ENCODE results near the gene PIGR. TPM values are rescaled to one million over a fixed set of nuclear protein-coding genes. Genes with fewer than 3 reads are reported as not detected.

The PIGR gene
- polyA plus RNA-seq, 1 donor from 2014 or later = not detected

DNA sequence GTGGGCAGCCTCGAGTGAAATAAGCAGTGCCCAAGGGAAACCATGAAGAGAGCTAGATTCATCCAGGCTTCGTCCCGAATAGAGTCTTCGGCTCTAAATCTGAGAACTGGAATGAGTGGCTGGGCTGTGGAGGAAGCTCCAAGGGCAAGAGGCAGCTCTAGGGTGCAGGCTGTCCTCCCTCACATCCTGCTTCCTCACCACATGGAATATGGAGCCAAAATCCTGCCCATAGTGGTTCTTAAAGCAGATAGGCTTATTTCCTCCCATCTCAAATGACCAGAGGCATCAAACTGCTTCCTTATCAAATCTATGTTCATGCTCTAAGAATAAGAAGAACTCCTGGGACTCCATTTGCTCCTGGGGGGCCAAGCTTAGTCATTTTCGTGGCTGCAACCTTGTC is 46.5 kb downstream of the PIGR start:
- Histone ChIP-seq H3K27ac (ENCODE audit: low read length) (no peak overlapping the region), H3K79me2 (replicated peaks; ENCODE audit: insufficient read depth, low read length) (no peaks in the 10 kb centered on the region), H3K9me3 (ENCODE audit: low read length) (no peaks in the 10 kb centered on the region), H3K4me3 (ENCODE audit: low read length) (no peak overlapping the region), H3K4me2 (ENCODE audit: low read length) (no peak overlapping the region), H3K36me3 (ENCODE audit: insufficient read depth, low read length) (no peaks in the 10 kb centered on the region), H4K20me1 (ENCODE audit: insufficient read depth) (no peaks in the 10 kb centered on the region), H3K27me3 (ENCODE audit: insufficient read depth, low read depth, low read length) (no peaks in the 10 kb centered on the region), H2AFZ (ENCODE audit: low read depth, low read length) (no peak overlapping the region), H3K9me2 (ENCODE audit: insufficient read depth, low read length) (no peaks in the 10 kb centered on the region), H3K9ac (ENCODE audit: low read length) (no peak overlapping the region), H3F3A (ENCODE audit: insufficient read depth, low read length, poor library complexity, severe bottlenecking) (no peaks in the 10 kb centered on the region)
- no peak for TF ChIP-seq TAF1 (IDR thresholded peaks at IDR 0.05; ENCODE audit: low read depth)
- TF ChIP-seq MXI1 (conservative IDR thresholded peaks at IDR 0.05; ENCODE audit: poor library complexity, severe bottlenecking) = no peak
- TF ChIP-seq SMC3 (conservative IDR thresholded peaks at IDR 0.05; ENCODE audit: poor library complexity) = no peak
- TF ChIP-seq, protein P1, sequence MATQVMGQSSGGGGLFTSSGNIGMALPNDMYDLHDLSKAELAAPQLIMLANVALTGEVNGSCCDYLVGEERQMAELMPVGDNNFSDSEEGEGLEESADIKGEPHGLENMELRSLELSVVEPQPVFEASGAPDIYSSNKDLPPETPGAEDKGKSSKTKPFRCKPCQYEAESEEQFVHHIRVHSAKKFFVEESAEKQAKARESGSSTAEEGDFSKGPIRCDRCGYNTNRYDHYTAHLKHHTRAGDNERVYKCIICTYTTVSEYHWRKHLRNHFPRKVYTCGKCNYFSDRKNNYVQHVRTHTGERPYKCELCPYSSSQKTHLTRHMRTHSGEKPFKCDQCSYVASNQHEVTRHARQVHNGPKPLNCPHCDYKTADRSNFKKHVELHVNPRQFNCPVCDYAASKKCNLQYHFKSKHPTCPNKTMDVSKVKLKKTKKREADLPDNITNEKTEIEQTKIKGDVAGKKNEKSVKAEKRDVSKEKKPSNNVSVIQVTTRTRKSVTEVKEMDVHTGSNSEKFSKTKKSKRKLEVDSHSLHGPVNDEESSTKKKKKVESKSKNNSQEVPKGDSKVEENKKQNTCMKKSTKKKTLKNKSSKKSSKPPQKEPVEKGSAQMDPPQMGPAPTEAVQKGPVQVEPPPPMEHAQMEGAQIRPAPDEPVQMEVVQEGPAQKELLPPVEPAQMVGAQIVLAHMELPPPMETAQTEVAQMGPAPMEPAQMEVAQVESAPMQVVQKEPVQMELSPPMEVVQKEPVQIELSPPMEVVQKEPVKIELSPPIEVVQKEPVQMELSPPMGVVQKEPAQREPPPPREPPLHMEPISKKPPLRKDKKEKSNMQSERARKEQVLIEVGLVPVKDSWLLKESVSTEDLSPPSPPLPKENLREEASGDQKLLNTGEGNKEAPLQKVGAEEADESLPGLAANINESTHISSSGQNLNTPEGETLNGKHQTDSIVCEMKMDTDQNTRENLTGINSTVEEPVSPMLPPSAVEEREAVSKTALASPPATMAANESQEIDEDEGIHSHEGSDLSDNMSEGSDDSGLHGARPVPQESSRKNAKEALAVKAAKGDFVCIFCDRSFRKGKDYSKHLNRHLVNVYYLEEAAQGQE (IDR thresholded peaks at IDR 0.05; ENCODE audit: borderline replicate concordance) = no peak
- TF ChIP-seq RAD21 (conservative IDR thresholded peaks at IDR 0.05) = no peak
- TF ChIP-seq POLR2AphosphoS5 (IDR thresholded peaks at IDR 0.05) = no peak
- TF ChIP-seq EP300 (conservative IDR thresholded peaks at IDR 0.05; ENCODE audit: poor library complexity, severe bottlenecking) = no peak
- TF ChIP-seq EZH2 (IDR thresholded peaks at IDR 0.05; ENCODE audit: borderline replicate concordance, insufficient read depth, low read length, poor library complexity, severe bottlenecking) = no peak
- TF ChIP-seq, protein P2, sequence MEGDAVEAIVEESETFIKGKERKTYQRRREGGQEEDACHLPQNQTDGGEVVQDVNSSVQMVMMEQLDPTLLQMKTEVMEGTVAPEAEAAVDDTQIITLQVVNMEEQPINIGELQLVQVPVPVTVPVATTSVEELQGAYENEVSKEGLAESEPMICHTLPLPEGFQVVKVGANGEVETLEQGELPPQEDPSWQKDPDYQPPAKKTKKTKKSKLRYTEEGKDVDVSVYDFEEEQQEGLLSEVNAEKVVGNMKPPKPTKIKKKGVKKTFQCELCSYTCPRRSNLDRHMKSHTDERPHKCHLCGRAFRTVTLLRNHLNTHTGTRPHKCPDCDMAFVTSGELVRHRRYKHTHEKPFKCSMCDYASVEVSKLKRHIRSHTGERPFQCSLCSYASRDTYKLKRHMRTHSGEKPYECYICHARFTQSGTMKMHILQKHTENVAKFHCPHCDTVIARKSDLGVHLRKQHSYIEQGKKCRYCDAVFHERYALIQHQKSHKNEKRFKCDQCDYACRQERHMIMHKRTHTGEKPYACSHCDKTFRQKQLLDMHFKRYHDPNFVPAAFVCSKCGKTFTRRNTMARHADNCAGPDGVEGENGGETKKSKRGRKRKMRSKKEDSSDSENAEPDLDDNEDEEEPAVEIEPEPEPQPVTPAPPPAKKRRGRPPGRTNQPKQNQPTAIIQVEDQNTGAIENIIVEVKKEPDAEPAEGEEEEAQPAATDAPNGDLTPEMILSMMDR (IDR thresholded peaks at IDR 0.05; ENCODE audit: poor library complexity, severe bottlenecking) = no peak

DNA sequence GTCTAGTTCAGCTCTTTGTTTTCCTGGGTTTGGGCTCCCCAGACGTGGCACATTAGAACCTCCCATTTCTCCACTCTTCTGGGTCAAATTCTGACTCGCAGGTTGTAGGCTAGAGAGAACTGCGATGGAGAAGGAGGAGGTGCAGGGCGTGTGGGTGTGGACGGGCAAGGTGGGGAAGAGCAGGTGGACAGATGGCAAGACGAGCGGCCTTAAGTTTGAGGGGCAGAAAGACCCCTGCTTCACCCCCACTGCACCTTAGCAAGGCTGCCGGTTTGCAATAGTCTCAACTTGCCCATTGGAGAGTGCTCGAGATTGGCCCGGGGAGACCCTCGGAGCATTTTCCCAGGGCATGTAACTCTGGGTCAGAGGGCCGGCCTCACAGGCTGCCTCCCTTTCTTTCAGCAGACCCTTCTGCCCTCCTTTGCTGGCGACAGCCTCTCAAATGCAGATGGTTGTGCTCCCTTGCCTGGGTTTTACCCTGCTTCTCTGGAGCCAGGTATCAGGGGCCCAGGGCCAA is 47.3 kb downstream of the PIGR start:
- Histone ChIP-seq H3K9me2 (ENCODE audit: insufficient read depth, low read length) (no peaks in the 10 kb centered on the region), H3F3A (ENCODE audit: insufficient read depth, low read length, poor library complexity, severe bottlenecking) (no peaks in the 10 kb centered on the region), H3K79me2 (replicated peaks; ENCODE audit: insufficient read depth, low read length) (no peaks in the 10 kb centered on the region), H3K4me2 (ENCODE audit: low read length) (no peak overlapping the region), H3K27me3 (ENCODE audit: insufficient read depth, low read depth, low read length) (no peaks in the 10 kb centered on the region), H4K20me1 (ENCODE audit: insufficient read depth) (no peaks in the 10 kb centered on the region), H3K4me3 (ENCODE audit: low read length) (no peak overlapping the region), H3K9ac (ENCODE audit: low read length) (no peak overlapping the region), H3K36me3 (ENCODE audit: insufficient read depth, low read length) (no peaks in the 10 kb centered on the region), H3K27ac (ENCODE audit: low read length) (no peak overlapping the region), H3K9me3 (ENCODE audit: low read length) (no peaks in the 10 kb centered on the region), H2AFZ (ENCODE audit: low read depth, low read length) (no peak overlapping the region)
- TF ChIP-seq MXI1 (conservative IDR thresholded peaks at IDR 0.05; ENCODE audit: poor library complexity, severe bottlenecking) = no peak
- no peak for TF ChIP-seq EZH2 (IDR thresholded peaks at IDR 0.05; ENCODE audit: borderline replicate concordance, insufficient read depth, low read length, poor library complexity, severe bottlenecking)
- no peak for TF ChIP-seq SMC3 (conservative IDR thresholded peaks at IDR 0.05; ENCODE audit: poor library complexity)
- TF ChIP-seq, protein P1 (IDR thresholded peaks at IDR 0.05; ENCODE audit: borderline replicate concordance) = no peak

Measured in neural cell (in vitro differentiated cells).